PC-9 (cell line): ENCODE results near the gene CUL2. TPM values are rescaled to one million over a fixed set of nuclear protein-coding genes. Genes with fewer than 3 reads are reported as not detected.
"Not testable (repeated sequence)": the region's sequence is repeated elsewhere in the genome, so short reads cannot be mapped to it uniquely, and the experiment has no call there.

ENCODE experiments used
- BruUV-seq: library from RNA; stranded (reverse); fragments of 400-500 nt; replicated peaks from 2 replicates; lab custom pipeline; 2021; lab: Mats Ljungman, UMichigan
- CTCF ChIA-PET: fragments of 300-600 bp; sonication (Branson Sonifier 250); formaldehyde crosslinking; loops from one replicate; lab custom pipeline; 2022; ENCODE audit warnings: antibody characterized with exemption; lab: Charles Lee
- POLR2A ChIA-PET: fragments of 300-600 bp; sonication (Branson Sonifier 250); formaldehyde crosslinking; loops from one replicate; lab custom pipeline; 2022; ENCODE audit warnings: antibody characterized with exemption; ENCODE audit not compliant: unreplicated experiment; lab: Charles Lee
- DNase-seq, 2 experiments: peaks; one replicate each; pipeline versions ENCODE4 v3.0.0 to v3.0.0-alpha.2; 2015 to 2022; ENCODE audit warnings: mixed read lengths in 1 of 2
- H2AFZ ChIP-seq: fragments of 200-600 bp; sonication (generic); 2 replicates; pipeline ENCODE4 v1.8.1; 2017; ENCODE audit warnings: antibody characterized with exemption
- H3F3A ChIP-seq: fragments of 200-600 bp; sonication (generic); 2 replicates; pipeline ENCODE4 v1.8.1; 2017; ENCODE audit warnings: antibody characterized with exemption, mild to moderate bottlenecking, low read depth; ENCODE audit not compliant: insufficient read depth
- H3K27ac ChIP-seq: fragments of 200-600 bp; sonication (generic); 2 replicates; pipeline ENCODE4 v1.6.1; 2016; ENCODE audit warnings: mixed run types
- H3K27me3 ChIP-seq: fragments of 200-600 bp; sonication (generic); 2 replicates; pipeline ENCODE4 v1.6.1; 2016; ENCODE audit warnings: low read depth, mixed run types; ENCODE audit not compliant: insufficient read depth
- H3K36me3 ChIP-seq: fragments of 200-600 bp; sonication (generic); 2 replicates; pipeline ENCODE4 v1.6.1; 2016; ENCODE audit warnings: low read depth, mixed run types
- H3K4me1 ChIP-seq: fragments of 200-600 bp; sonication (generic); replicated peaks from 2 replicates; pipeline ENCODE4 v1.6.1; 2016; ENCODE audit warnings: mixed run types; ENCODE audit not compliant: insufficient read depth
- H3K4me2 ChIP-seq: fragments of 200-600 bp; sonication (generic); 2 replicates; pipeline ENCODE4 v1.6.1; 2017; ENCODE audit warnings: mixed run types
- H3K4me3 ChIP-seq: fragments of 200-600 bp; sonication (generic); 2 replicates; pipeline ENCODE4 v1.6.1; 2016; ENCODE audit warnings: mixed run types
- H3K79me2 ChIP-seq: fragments of 200-600 bp; sonication (generic); 2 replicates; pipeline ENCODE4 v1.6.1; 2017; ENCODE audit warnings: low read depth, mixed run types
- H3K9me2 ChIP-seq: fragments of 200-600 bp; sonication (generic); 2 replicates; pipeline ENCODE4 v1.8.1; 2017; ENCODE audit warnings: mild to moderate bottlenecking; ENCODE audit not compliant: insufficient read depth
- H3K9me3 ChIP-seq: fragments of 200-600 bp; sonication (generic); 2 replicates; pipeline ENCODE4 v1.8.1; 2016; ENCODE audit warnings: low read depth; ENCODE audit not compliant: insufficient read depth
- H4K20me1 ChIP-seq: fragments of 200-600 bp; sonication (generic); 2 replicates; pipeline ENCODE4 v1.8.1; 2017; ENCODE audit not compliant: insufficient read depth
- EZH2 ChIP-seq: fragments of 200-600 bp; sonication (generic); IDR thresholded peaks from 2 replicates; pipeline ENCODE4 v1.8.0; 2017; ENCODE audit warnings: antibody characterized with exemption, low read depth
- intact Hi-C: fragments of 100-400 bp; cut with micrococcal nuclease; formaldehyde crosslinking; loops from one replicate; pipeline ENCODE4 v1.10.0; 2022; ENCODE audit not compliant: unreplicated experiment
- total RNA-seq: library from RNA; stranded (reverse); gene quantifications from 2 replicates; pipeline ENCODE4 v1.2.3, GENCODE V29; 2021
- TF ChIP-seq, protein P1 (sequence below): fragments of 200-600 bp; sonication (generic); conservative IDR thresholded peaks from 2 replicates; pipeline ENCODE4 v1.6.1; 2017; ENCODE audit warnings: mixed run types, antibody characterized with exemption, mild to moderate bottlenecking, moderate library complexity

The CUL2 gene
- total RNA-seq, 1 experiment from 2014 or later: 31.5 TPM

- DNase-seq: no peak
- H2AFZ ChIP-seq: no peak overlapping the region
- H3K4me1 ChIP-seq: 0 out of 2 replicates have a peak, but pooled peaks cover 5% of the 10 kb centered on the region
- no peak overlapping the region for H3K27ac ChIP-seq
- H3K36me3 ChIP-seq: no peaks in the 10 kb centered on the region
- TF ChIP-seq, protein P1, sequence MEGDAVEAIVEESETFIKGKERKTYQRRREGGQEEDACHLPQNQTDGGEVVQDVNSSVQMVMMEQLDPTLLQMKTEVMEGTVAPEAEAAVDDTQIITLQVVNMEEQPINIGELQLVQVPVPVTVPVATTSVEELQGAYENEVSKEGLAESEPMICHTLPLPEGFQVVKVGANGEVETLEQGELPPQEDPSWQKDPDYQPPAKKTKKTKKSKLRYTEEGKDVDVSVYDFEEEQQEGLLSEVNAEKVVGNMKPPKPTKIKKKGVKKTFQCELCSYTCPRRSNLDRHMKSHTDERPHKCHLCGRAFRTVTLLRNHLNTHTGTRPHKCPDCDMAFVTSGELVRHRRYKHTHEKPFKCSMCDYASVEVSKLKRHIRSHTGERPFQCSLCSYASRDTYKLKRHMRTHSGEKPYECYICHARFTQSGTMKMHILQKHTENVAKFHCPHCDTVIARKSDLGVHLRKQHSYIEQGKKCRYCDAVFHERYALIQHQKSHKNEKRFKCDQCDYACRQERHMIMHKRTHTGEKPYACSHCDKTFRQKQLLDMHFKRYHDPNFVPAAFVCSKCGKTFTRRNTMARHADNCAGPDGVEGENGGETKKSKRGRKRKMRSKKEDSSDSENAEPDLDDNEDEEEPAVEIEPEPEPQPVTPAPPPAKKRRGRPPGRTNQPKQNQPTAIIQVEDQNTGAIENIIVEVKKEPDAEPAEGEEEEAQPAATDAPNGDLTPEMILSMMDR: no peak
- TF ChIP-seq EZH2: no peak
- H3F3A ChIP-seq: no peaks in the 10 kb centered on the region
- H3K9me2 ChIP-seq: no peaks in the 10 kb centered on the region
- POLR2A ChIA-PET: no interaction called here
- no TSS peak for BruUV-seq
- no peaks in the 10 kb centered on the region for H3K27me3 ChIP-seq
- H3K4me3 ChIP-seq: no peak overlapping the region
- no peak overlapping the region for H3K4me2 ChIP-seq
- intact Hi-C loops: no loop called here
- no peaks in the 10 kb centered on the region for H4K20me1 ChIP-seq
- CTCF ChIA-PET: no interaction called here
- peaks cover 8% of the 10 kb centered on the region for H3K9me3 ChIP-seq
- H3K79me2 ChIP-seq: no peaks in the 10 kb centered on the region
Measured at GRCh38 chr10:34981844-34982243, 108.3 kb downstream of the CUL2 start.

- no peak overlapping the region for H3K4me3 ChIP-seq
- TF ChIP-seq, protein P1: no peak
- TF ChIP-seq EZH2: no peak
- no peak overlapping the region for H2AFZ ChIP-seq
- no peak overlapping the region for H3K27ac ChIP-seq
- no peaks in the 10 kb centered on the region for H3K79me2 ChIP-seq
- H4K20me1 ChIP-seq: no peaks in the 10 kb centered on the region
- no peaks in the 10 kb centered on the region for H3F3A ChIP-seq
- DNase-seq: no peak
- no TSS peak for BruUV-seq
- 0 out of 2 replicates have a peak, but pooled peaks cover 5% of the 10 kb centered on the region for H3K4me1 ChIP-seq
- H3K27me3 ChIP-seq: no peaks in the 10 kb centered on the region
- peaks cover 8% of the 10 kb centered on the region for H3K9me3 ChIP-seq
- ChIA-PET CTCF (interaction anchor here (1.4 kb wide), 1 partner anchor 14 kb away, joined by 3 read pairs; no protein-coding TSS in a partner anchor), POLR2A (no interaction called here)
- H3K9me2 ChIP-seq: no peaks in the 10 kb centered on the region
- no peaks in the 10 kb centered on the region for H3K36me3 ChIP-seq
- no peak overlapping the region for H3K4me2 ChIP-seq
- intact Hi-C loops: loop anchor here (10.0 kb wide), 1 partner anchor 95 kb away; no protein-coding TSS in a partner anchor
Measured at GRCh38 chr10:34979938-34980337, 110.2 kb downstream of the CUL2 start.

GRCh38 chr10:34978080-34978479 lies 112.1 kb downstream of the CUL2 start:
- Histone ChIP-seq H2AFZ (no peak overlapping the region), H3K36me3 (no peaks in the 10 kb centered on the region), H3K4me1 (peaks cover 17% of the 10 kb centered on the region), H3K9me2 (no peaks in the 10 kb centered on the region), H3K27me3 (no peaks in the 10 kb centered on the region), H4K20me1 (no peaks in the 10 kb centered on the region), H3F3A (0 out of 2 replicates have a peak, but pooled peaks cover 3% of the 10 kb centered on the region), H3K9me3 (no peaks in the 10 kb centered on the region), H3K4me2 (no peak overlapping the region), H3K79me2 (no peaks in the 10 kb centered on the region), H3K27ac (no peak overlapping the region), H3K4me3 (no peak overlapping the region)
- BruUV-seq: no TSS peak
- CTCF ChIA-PET: no interaction called here
- intact Hi-C loops: loop anchor here (10.0 kb wide), 1 partner anchor 93 kb away; no protein-coding TSS in a partner anchor
- DNase-seq: peak in 1 of 2 experiments; percentile 40
- TF ChIP-seq, protein P1: no peak
- no peak for TF ChIP-seq EZH2
- POLR2A ChIA-PET: no interaction called here

GRCh38 chr10:34976380-34976910 lies 113.7 kb downstream of the CUL2 start:
- BruUV-seq, H3K9me2 ChIP-seq, H3K9me3 ChIP-seq, H3K4me3 ChIP-seq, DNase-seq, H3K36me3 ChIP-seq, H3F3A ChIP-seq, H3K4me2 ChIP-seq, H3K79me2 ChIP-seq, POLR2A ChIA-PET, H3K27me3 ChIP-seq, H4K20me1 ChIP-seq, H3K27ac ChIP-seq, H2AFZ ChIP-seq: not testable (repeated sequence)
- CTCF ChIA-PET: interaction anchor here (0.6 kb wide), 1 partner anchor 711 kb away, joined by 3 read pairs; no protein-coding TSS in a partner anchor
- peaks cover 27% of the 10 kb centered on the region for H3K4me1 ChIP-seq
- intact Hi-C loops: loop anchor here (10.0 kb wide), 1 partner anchor 92 kb away; no protein-coding TSS in a partner anchor
